ENCODE measurements around the gene EVA1A.

Gene EVA1A

GRCh38 chr2:75565472-75566462, 5.0 kb upstream of the EVA1A start:
- H3K36me3 ChIP-seq (ENCODE audit: control insufficient read depth, insufficient read depth, low read length), result no peaks in the 10 kb centered on the region
- no peak overlapping the region for H3K27ac ChIP-seq (ENCODE audit: low read depth, low read length)
- no peak overlapping the region for H3K9ac ChIP-seq (ENCODE audit: low read length)
- H3K4me1 ChIP-seq (ENCODE audit: control insufficient read depth, insufficient read depth, low read length), result no peaks in the 10 kb centered on the region
- no peaks in the 10 kb centered on the region for H3K27me3 ChIP-seq (ENCODE audit: control insufficient read depth, insufficient read depth, low read length)
- H3K4me3 ChIP-seq (ENCODE audit: low read length), result no peak overlapping the region

GRCh38 chr2:75564713-75565359, 4.1 kb upstream of the EVA1A start:
- Histone ChIP-seq H3K4me1 (ENCODE audit: control insufficient read depth, insufficient read depth, low read length) (no peaks in the 10 kb centered on the region), H3K36me3 (ENCODE audit: control insufficient read depth, insufficient read depth, low read length) (no peaks in the 10 kb centered on the region), H3K27me3 (ENCODE audit: control insufficient read depth, insufficient read depth, low read length) (peaks cover 4% of the 10 kb centered on the region), H3K27ac (ENCODE audit: low read depth, low read length) (no peak overlapping the region), H3K9ac (ENCODE audit: low read length) (no peak overlapping the region), H3K4me3 (ENCODE audit: low read length) (no peak overlapping the region)

- H3K27ac ChIP-seq (ENCODE audit: low read depth, low read length), result no peak overlapping the region
Observed at GRCh38 chr2:75564026-75564688, 3.4 kb upstream of the EVA1A start.

GRCh38 chr2:75563591-75563990, 2.9 kb upstream of the EVA1A start:
- Histone ChIP-seq H3K27me3 (ENCODE audit: control insufficient read depth, insufficient read depth, low read length) (peaks cover 4% of the 10 kb centered on the region), H3K36me3 (ENCODE audit: control insufficient read depth, insufficient read depth, low read length) (no peaks in the 10 kb centered on the region), H3K9ac (ENCODE audit: low read length) (no peak overlapping the region), H3K4me1 (ENCODE audit: control insufficient read depth, insufficient read depth, low read length) (no peaks in the 10 kb centered on the region), H3K4me3 (ENCODE audit: low read length) (no peak overlapping the region), H3K27ac (ENCODE audit: low read depth, low read length) (no peak overlapping the region)

More at GRCh38 chr2:75564026-75564688, 3.4 kb upstream of the EVA1A start:
- H3K27me3 ChIP-seq (ENCODE audit: control insufficient read depth, insufficient read depth, low read length), result peaks cover 4% of the 10 kb centered on the region
- H3K9ac ChIP-seq (ENCODE audit: low read length), result no peak overlapping the region
- H3K4me3 ChIP-seq (ENCODE audit: low read length), result no peak overlapping the region
- no peaks in the 10 kb centered on the region for H3K4me1 ChIP-seq (ENCODE audit: control insufficient read depth, insufficient read depth, low read length)
- H3K36me3 ChIP-seq (ENCODE audit: control insufficient read depth, insufficient read depth, low read length), result no peaks in the 10 kb centered on the region

GRCh38 chr2:75562513-75562864, 1.8 kb upstream of the EVA1A start:
- peaks cover 4% of the 10 kb centered on the region for H3K27me3 ChIP-seq (ENCODE audit: control insufficient read depth, insufficient read depth, low read length)
- no peak overlapping the region for H3K27ac ChIP-seq (ENCODE audit: low read depth, low read length)
- no peaks in the 10 kb centered on the region for H3K36me3 ChIP-seq (ENCODE audit: control insufficient read depth, insufficient read depth, low read length)
- no peak overlapping the region for H3K9ac ChIP-seq (ENCODE audit: low read length)
- H3K4me3 ChIP-seq (ENCODE audit: low read length), result no peak overlapping the region
- H3K4me1 ChIP-seq (ENCODE audit: control insufficient read depth, insufficient read depth, low read length), result no peaks in the 10 kb centered on the region

GRCh38 chr2:75561566-75562512, 1.1 kb upstream of the EVA1A start:
- Histone ChIP-seq H3K4me3 (ENCODE audit: low read length) (no peak overlapping the region), H3K27ac (ENCODE audit: low read depth, low read length) (no peak overlapping the region)

GRCh38 chr2:75560022-75560767, 544 bp downstream of the EVA1A start:
- H3K36me3 ChIP-seq (ENCODE audit: control insufficient read depth, insufficient read depth, low read length), result no peaks in the 10 kb centered on the region
- peaks cover 4% of the 10 kb centered on the region for H3K27me3 ChIP-seq (ENCODE audit: control insufficient read depth, insufficient read depth, low read length)
- no peak overlapping the region for H3K27ac ChIP-seq (ENCODE audit: low read depth, low read length)
- H3K4me3 ChIP-seq (ENCODE audit: low read length), result peak overlapping the region; percentile 51
- H3K9ac ChIP-seq (ENCODE audit: low read length), result no peak overlapping the region
- no peaks in the 10 kb centered on the region for H3K4me1 ChIP-seq (ENCODE audit: control insufficient read depth, insufficient read depth, low read length)

More at GRCh38 chr2:75561566-75562512, 1.1 kb upstream of the EVA1A start:
- no peaks in the 10 kb centered on the region for H3K4me1 ChIP-seq (ENCODE audit: control insufficient read depth, insufficient read depth, low read length)
- H3K27me3 ChIP-seq (ENCODE audit: control insufficient read depth, insufficient read depth, low read length), result peaks cover 4% of the 10 kb centered on the region
- H3K36me3 ChIP-seq (ENCODE audit: control insufficient read depth, insufficient read depth, low read length), result no peaks in the 10 kb centered on the region
- H3K9ac ChIP-seq (ENCODE audit: low read length), result no peak overlapping the region

- H3K27me3 ChIP-seq (ENCODE audit: control insufficient read depth, insufficient read depth, low read length), result peaks cover 4% of the 10 kb centered on the region
- no peak overlapping the region for H3K27ac ChIP-seq (ENCODE audit: low read depth, low read length)
- H3K9ac ChIP-seq (ENCODE audit: low read length), result no peak overlapping the region
- no peaks in the 10 kb centered on the region for H3K4me1 ChIP-seq (ENCODE audit: control insufficient read depth, insufficient read depth, low read length)
- no peaks in the 10 kb centered on the region for H3K36me3 ChIP-seq (ENCODE audit: control insufficient read depth, insufficient read depth, low read length)
- peak overlapping the region; percentile 51 for H3K4me3 ChIP-seq (ENCODE audit: low read length)
Observed at GRCh38 chr2:75559680-75560021, 1.1 kb downstream of the EVA1A start.

GRCh38 chr2:75558786-75559679, 1.7 kb downstream of the EVA1A start:
- Histone ChIP-seq H3K27me3 (ENCODE audit: control insufficient read depth, insufficient read depth, low read length) (peaks cover 4% of the 10 kb centered on the region), H3K9ac (ENCODE audit: low read length) (no peak overlapping the region), H3K4me1 (ENCODE audit: control insufficient read depth, insufficient read depth, low read length) (no peaks in the 10 kb centered on the region), H3K36me3 (ENCODE audit: control insufficient read depth, insufficient read depth, low read length) (no peaks in the 10 kb centered on the region), H3K4me3 (ENCODE audit: low read length) (no peak overlapping the region), H3K27ac (ENCODE audit: low read depth, low read length) (no peak overlapping the region)

GRCh38 chr2:75558136-75558535, 2.6 kb downstream of the EVA1A start:
- H3K27me3 ChIP-seq (ENCODE audit: control insufficient read depth, insufficient read depth, low read length), result peaks cover 4% of the 10 kb centered on the region
- no peak overlapping the region for H3K9ac ChIP-seq (ENCODE audit: low read length)
- no peak overlapping the region for H3K4me3 ChIP-seq (ENCODE audit: low read length)
- no peak overlapping the region for H3K27ac ChIP-seq (ENCODE audit: low read depth, low read length)
- H3K36me3 ChIP-seq (ENCODE audit: control insufficient read depth, insufficient read depth, low read length), result no peaks in the 10 kb centered on the region
- H3K4me1 ChIP-seq (ENCODE audit: control insufficient read depth, insufficient read depth, low read length), result no peaks in the 10 kb centered on the region

Data from rectal smooth muscle tissue (tissue), 1 donor.